Hematopoietic multipotent progenitor cell treated with erythropoietin and hydrocortisone succinate and interleukin-3 and kit ligand, for 15 days (in vitro differentiated cells): ENCODE results near the gene PTPN1.

Experiments used
- DNase-seq: peaks from one replicate; pipeline ENCODE4 v3.0.0-alpha.2; 2015; ENCODE audit warnings: low spot score

Gene PTPN1

GRCh38 chr20:50577175-50578018 lies 67.2 kb downstream of the PTPN1 start:
- no peak for DNase-seq

- no peak for DNase-seq
These were observed 68.0 kb downstream of the PTPN1 start for GRCh38 chr20:50578061-50578777.

GRCh38 chr20:50578778-50579165 lies 68.6 kb downstream of the PTPN1 start:
- no peak for DNase-seq

DNA sequence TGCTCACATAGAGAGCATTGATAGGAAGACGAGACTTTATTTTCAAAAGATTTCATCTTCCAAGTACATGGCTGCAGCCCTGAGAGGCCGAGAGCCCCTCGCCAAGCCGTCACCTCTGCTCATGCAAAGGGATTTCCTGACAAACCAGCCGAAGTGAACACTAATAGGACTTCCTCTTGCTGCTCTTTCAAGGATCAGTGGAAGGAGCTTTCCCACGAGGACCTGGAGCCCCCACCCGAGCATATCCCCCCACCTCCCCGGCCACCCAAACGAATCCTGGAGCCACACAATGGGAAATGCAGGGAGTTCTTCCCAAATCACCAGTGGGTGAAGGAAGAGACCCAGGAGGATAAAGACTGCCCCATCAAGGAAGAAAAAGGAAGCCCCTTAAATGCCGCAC lies 69.3 kb downstream of the PTPN1 start:
- no peak for DNase-seq

- peak; percentile 71 for DNase-seq
These were observed 70.0 kb downstream of the PTPN1 start for GRCh38 chr20:50580016-50580747.

- DNase-seq, result no peak
These were observed 70.8 kb downstream of the PTPN1 start for GRCh38 chr20:50580842-50581544.

- no peak for DNase-seq
These were observed 71.9 kb downstream of the PTPN1 start for GRCh38 chr20:50582092-50582491.

- no peak for DNase-seq
These were observed 72.5 kb downstream of the PTPN1 start for GRCh38 chr20:50582591-50583234.

GRCh38 chr20:50583442-50584150 lies 73.4 kb downstream of the PTPN1 start:
- no peak for DNase-seq

DNA sequence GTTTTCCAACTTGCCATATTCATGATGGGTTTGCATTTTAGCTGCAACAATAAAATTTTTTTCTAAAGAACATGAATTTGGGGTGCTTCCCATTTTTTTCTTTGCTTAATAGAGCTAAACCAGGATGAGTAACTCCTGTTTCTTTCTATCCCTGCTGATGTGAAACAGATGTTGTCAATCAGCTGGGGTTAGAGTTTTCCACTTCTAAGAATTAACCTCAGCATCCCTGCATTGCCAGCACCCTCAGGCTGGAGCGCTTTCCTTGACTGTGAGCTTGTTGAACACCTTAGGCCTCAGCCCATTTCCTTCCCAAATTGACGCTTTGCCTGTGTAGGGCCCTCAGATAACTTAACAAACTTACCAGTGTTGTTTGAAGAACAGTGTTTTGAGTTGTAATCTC lies 74.5 kb downstream of the PTPN1 start:
- no peak for DNase-seq

- no peak for DNase-seq
These were observed 75.0 kb downstream of the PTPN1 start for GRCh38 chr20:50585214-50585613.

DNA sequence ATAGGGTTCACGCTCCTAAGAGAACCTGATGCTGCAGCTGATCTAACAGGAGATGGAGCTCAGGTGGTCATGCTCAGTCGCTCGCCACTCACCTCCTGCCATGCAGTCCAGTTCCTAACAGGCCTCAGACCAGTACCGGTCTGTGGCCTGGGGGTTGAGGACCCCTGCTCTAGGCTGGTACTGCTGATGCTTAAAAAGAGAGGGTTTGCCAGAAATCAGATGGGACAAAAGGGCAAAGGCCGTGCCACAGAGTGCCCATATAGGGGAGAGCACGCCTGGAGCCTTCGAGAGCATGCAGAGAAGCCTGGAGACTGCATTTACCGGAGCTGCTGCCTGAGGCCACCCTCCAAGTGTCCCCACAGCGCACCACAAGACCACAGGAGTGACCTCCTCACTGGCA lies 75.5 kb downstream of the PTPN1 start:
- DNase-seq, result no peak

- no peak for DNase-seq
These were observed 76.5 kb downstream of the PTPN1 start for GRCh38 chr20:50586531-50587232.

DNA sequence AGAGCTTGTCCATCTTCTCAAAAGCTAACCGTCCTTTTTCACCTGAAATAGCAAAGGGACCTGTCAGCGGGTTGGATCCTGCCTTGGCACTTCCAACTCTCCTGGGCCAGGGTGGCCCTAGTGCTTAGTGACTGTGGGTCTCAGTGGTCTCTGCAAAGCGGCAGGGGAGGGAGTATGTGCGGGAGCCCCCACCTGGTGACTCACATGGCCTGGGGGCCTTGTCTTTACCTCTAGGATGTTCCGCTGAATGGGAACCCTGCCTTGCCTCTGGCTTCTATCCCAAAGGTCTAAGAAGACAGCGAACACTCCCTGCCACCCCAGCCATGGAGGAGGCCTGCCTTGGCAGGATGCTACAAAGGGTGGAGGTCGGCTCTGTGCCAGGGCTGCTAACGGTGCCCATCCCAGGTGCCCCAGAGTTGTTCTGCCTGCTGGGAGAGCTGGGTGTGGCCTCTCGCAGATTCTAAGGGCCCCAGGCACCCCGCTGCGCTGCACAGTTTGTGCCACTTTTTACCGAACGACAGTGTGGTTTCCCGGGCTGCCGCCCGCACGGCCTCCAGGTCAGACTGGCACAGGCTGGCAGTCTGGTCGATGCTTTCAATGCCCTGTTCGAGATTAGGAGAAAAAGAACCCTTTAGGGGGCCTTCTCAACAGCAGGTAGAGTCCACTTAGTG lies 77.2 kb downstream of the PTPN1 start:
- no peak for DNase-seq

GRCh38 chr20:50588034-50588736 lies 78.0 kb downstream of the PTPN1 start:
- peak; percentile 67 for DNase-seq

- DNase-seq, result no peak
These were observed 79.6 kb downstream of the PTPN1 start for GRCh38 chr20:50589548-50590347.

DNA sequence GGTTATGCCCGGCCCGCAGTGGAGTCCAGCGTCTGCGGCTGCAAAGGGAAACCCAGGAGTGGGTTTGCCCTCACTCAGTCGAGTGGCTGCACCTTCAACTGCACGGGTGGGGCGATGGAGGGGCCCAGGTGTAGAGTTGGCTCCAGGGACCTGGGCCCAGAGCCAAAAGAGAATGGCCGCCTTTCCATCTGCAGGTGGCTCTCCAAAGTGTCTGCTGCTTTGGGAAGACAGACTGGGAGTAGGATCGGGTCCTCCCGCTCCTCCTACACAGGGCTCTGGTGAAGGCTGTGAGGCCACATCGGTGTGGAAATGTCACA lies 80.1 kb downstream of the PTPN1 start:
- DNase-seq, result no peak

DNA sequence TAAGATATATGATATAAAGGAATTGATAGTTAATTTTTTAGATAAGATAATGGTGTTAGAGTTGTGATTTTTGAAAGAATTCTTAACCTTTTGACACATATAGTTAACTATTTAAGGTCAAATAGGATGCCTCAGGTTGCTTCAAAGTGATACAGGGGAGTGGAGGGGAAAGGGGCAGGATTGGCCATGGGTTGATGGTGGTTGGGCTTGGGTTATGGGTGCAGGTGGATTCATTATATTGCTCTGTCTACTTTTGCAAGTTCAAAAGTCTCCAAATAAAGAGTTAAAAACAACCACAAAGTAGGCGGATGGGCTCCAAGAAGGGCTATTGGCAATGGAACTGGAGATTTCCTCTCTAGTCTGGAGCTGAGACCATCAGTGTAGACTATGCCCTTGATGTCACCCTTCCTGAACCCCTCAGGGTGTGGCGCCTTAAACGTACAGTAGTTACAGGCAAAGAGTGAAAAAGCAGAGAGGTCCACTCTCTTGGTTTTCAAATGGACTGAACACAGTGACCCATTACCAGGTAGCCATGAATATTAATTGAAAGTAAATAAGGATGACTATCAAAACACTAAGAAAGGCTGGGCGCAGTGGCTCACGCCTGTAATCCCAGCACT lies 81.2 kb downstream of the PTPN1 start:
- no peak for DNase-seq
